GM19351 (cell line): ENCODE results near the gene PTPRA.
"Not testable (repeated sequence)": the region's sequence is repeated elsewhere in the genome, so short reads cannot be mapped to it uniquely, and the experiment has no call there.

Source experiments
- ATAC-seq: cut with Tn5 transposase; IDR thresholded peaks from one replicate; pipeline ENCODE4 v1.9.1; 2021; ENCODE audit warnings: mild to moderate bottlenecking, moderate library complexity; ENCODE audit not compliant: unreplicated experiment

Gene PTPRA, protein sequence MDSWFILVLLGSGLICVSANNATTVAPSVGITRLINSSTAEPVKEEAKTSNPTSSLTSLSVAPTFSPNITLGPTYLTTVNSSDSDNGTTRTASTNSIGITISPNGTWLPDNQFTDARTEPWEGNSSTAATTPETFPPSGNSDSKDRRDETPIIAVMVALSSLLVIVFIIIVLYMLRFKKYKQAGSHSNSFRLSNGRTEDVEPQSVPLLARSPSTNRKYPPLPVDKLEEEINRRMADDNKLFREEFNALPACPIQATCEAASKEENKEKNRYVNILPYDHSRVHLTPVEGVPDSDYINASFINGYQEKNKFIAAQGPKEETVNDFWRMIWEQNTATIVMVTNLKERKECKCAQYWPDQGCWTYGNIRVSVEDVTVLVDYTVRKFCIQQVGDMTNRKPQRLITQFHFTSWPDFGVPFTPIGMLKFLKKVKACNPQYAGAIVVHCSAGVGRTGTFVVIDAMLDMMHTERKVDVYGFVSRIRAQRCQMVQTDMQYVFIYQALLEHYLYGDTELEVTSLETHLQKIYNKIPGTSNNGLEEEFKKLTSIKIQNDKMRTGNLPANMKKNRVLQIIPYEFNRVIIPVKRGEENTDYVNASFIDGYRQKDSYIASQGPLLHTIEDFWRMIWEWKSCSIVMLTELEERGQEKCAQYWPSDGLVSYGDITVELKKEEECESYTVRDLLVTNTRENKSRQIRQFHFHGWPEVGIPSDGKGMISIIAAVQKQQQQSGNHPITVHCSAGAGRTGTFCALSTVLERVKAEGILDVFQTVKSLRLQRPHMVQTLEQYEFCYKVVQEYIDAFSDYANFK

GRCh38 chr20:2873010-2873746 lies at the start of gene PTPRA:
Gene PTPRA, plus strand, starts transcription at chr20:2873481. Its CDS starts 90,797 bp downstream, at chr20:2964278.
- ATAC-seq: peak; percentile 93

DNA sequence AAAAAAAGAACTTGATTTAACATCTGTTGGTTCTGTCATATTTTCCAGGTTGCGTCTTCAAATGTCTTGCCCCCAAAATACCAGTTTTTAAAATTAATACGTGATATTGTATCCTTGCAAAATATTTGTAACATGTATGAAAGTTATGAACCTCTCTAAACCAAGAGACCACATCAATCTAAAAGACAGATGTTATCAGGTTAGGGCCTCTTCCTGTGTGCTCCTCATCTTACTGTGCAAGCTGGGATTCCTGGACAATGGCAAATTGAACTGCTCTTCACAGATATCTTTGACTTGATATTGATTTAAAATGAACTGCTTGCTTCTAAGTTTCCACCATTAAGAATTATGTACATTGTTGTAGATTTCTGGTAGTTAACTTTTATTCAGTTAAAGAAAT lies 47.5 kb upstream of the PTPRA start:
- no peak for ATAC-seq

DNA sequence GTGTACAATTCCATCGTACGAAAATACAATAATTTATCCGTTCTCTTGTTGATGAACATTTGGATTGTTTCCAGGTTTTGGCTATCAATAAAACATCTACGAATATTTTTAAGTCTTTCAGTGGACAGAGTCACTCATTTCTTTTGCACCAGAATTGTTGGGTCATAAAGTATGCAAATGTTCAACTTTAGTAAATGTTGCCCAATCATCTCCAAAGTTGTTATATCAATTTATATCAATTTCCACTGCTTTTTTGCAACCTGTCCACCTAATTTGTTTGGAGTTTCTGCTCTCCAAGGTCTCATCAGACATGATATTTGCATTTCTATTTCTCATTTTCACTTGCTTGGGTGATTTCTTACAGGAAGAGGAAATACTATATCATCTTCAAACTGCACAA lies 46.6 kb upstream of the PTPRA start:
- no peak for ATAC-seq

DNA sequence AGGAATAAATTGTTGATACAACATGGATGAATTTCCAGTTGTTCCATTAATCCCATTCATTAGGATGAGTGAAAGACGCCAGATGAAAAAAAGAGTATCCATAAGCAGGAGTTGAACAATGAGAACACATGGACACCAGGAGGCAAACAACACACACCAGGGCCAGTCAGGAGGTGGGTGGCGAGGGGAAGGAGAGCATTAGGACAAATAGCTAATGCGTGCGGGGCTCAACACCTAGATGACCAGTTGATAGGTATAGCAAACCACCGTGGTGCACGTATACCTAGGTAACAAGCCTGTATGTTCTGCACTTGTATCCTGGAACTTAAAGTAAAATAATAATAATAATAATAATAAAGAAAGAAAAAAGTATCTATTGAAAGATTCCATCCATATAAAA lies 43.9 kb upstream of the PTPRA start:
- ATAC-seq: no peak

- ATAC-seq: not testable (repeated sequence)
Observed at GRCh38 chr20:2831206-2831605, 42.1 kb upstream of the PTPRA start.

GRCh38 chr20:2833761-2834160 lies 39.5 kb upstream of the PTPRA start:
- ATAC-seq: no peak

- ATAC-seq: no peak
Observed at GRCh38 chr20:2834401-2835110, 38.7 kb upstream of the PTPRA start.

DNA sequence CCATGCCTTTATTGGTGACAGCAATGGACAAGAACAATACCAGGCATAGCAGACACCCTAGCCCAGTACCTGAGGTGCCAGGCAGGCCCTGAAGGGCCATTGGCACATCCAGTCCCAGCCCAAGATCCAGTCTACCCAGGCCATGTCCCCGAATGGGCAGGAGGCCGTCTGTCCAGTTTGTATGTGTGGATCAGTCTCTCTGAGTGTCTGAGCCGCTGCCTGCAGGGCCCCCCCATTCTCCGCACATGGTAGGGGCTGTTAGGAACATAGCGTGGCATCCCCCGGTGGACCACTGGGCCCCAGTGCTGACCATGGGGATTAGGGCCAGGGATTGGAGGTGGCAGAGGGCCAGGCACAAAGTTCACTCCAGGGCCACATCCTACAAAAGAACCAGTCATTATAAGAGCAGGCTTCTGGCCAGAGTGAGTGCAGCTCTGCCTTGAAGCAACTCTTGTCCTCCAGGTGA lies 37.9 kb upstream of the PTPRA start:
- ATAC-seq: no peak

GRCh38 chr20:2836035-2836434 lies 37.2 kb upstream of the PTPRA start:
- ATAC-seq: no peak

DNA sequence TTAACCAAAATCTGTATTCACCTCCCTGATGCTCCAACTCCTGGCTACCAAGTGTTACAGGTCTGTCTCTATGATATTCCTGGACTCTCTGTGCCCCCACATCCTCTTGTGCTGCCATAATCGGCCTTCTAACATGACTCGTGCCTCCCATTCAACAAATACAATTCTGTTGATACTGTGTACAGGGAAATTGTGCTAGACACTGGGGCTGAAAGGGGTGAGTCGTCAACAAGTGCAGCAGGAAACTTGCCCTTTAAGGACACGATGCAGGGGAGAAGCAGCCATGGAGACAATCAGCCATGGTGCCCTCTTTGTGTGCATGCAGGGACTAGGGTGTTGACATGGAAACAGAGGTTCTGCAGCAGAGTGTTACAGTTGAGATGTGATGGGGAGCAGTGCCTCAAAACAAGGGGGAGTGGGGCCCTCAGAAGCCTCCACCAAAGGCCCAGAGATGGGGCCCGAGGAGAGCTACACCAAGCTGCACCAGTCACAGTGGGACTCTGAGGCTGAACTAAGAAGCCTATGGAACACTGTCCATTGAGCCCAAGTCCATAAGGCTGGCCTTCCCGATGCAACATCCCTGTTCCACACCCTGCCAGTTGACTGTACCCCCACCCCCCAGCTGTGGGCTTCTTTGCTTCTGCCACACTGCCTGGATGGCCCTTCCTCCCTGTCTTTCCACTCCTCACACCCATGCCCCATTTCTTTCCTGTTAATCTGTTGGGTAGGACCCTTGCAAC lies 35.9 kb upstream of the PTPRA start:
- ATAC-seq: no peak

DNA sequence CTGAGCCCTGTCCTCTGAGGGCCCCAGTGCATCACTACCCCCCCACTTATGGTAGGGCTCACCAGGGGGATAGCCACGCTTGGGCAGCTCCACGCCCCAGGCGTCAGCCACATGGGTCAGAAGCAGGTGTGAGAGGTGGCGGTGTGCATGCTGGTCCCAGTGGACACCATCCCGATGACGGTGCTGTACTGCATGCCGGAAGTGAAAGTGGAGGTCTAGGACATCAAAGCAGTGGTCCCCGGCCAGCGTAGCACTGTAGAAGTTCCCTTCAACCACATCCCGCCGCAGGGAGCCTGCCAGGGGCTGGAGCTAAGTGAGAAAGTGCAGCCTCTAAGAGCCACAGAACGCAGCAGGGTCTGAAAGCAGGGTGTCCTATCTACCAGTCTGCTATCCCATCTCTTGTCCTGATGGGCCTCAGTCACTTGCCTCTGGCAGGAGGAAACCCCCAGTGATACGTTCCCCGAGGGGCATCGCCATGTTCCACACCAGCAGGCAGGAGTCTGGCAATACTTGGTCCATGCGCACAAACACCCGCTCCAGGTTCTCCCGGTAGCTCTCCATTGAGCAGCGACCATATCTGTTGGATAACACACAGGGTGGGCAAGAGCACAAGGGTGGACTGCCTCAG lies 35.0 kb upstream of the PTPRA start:
- ATAC-seq: no peak

- ATAC-seq: no peak
Observed at GRCh38 chr20:2838847-2839671, 34.2 kb upstream of the PTPRA start.

DNA sequence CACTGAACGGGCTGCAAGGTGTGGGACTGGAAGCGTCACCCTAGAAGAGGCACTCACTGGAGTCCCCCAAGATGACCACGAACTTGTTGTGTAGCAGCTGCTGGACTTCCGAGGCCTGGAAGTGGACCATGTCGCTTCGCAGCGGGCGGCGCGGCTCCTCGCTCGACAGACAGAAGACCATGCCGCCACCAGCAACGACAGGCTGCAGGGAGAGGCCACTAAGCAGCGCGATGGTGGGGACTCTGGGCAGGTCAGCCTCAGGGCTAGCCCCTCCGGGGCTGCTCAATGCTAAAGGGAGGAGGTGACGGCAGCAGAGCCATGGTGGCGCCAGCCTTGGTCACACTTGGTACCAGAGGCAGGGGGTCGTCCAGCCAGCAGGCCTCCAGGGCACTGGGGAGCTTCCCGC lies 33.5 kb upstream of the PTPRA start:
- no peak for ATAC-seq

GRCh38 chr20:2840138-2840966 lies 32.9 kb upstream of the PTPRA start, which contains the start of the genes PCED1A and VPS16:
Gene PCED1A, minus strand, starts transcription at chr20:2840655. Its CDS starts 743 bp downstream, at chr20:2839912.
Gene VPS16, plus strand, starts transcription at chr20:2840745. Its CDS starts 30 bp downstream, at chr20:2840775.
- ATAC-seq: peak; percentile 97

DNA sequence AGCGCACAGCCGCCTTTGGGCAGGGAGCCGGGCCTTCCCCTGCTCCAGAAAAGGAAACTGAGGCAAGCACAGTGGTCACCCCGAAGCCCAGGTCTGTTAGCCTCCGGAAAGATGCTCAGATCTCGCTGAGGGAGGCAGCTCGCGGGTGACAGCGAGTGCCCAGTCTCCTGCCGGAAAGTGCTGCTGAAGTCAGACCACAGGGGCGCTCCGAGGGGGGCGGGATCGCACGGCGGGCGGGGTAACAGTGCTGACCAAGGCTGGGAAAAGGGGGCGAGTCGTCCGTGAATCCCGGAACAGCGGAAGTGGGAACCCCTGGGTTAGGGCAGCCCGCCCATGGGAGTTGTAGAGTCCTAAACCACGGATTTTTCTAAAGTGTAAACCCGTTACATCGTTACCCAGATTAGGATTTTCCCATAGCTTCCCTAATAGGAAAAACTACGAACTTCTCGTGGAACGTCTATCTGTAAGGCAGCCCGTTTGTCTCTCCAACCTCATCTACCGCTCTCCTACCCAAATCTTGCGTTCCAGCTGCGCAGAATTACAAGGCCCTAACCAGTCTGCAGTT lies 32.2 kb upstream of the PTPRA start:
- ATAC-seq: peak; percentile 27

GRCh38 chr20:2845607-2846006 lies 27.7 kb upstream of the PTPRA start:
- no peak for ATAC-seq

- no peak for ATAC-seq
Observed at GRCh38 chr20:2846698-2847097, 26.6 kb upstream of the PTPRA start.
